Measurements from ENCODE around the gene LACRT. TPM values are rescaled to one million over a fixed set of nuclear protein-coding genes. Genes with fewer than 3 reads are reported as not detected.

The LACRT gene
- total RNA-seq, 1 donor from 2014 or later: not detected

DNA sequence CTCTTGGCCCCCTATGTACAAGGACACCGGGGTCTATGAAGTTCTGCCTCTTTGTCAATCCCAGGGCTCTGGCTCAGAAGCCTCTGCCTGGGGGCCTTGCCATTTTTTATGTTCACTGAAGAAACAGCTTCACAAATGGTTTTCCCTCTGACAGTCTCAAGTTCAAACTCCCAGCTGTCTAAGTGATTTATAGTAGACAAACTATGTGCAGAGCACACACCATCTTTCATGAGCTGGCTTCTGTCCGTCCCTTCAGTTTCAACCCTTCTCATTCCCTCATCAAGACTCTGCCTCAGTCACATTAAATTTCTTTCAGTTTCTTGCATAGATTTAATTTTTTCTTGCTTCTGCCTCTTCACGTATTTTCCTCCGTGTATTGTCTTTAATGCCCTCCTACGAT, 16.2 kb upstream of the LACRT start:
- H3F3A ChIP-seq (ENCODE audit: low read depth): peaks cover 15% of the 10 kb centered on the region
- H3K4me3 Mint-ChIP-seq: no peak overlapping the region
- H3K4me3 ChIP-seq: no peak overlapping the region
- H3K4me2 ChIP-seq: no peak overlapping the region
- peaks cover 6% of the 10 kb centered on the region for H3K27me3 Mint-ChIP-seq (ENCODE audit: insufficient read depth, low read depth)
- no peaks in the 10 kb centered on the region for H3K36me3 ChIP-seq
- H3K79me2 ChIP-seq (ENCODE audit: low read depth): no peaks in the 10 kb centered on the region
- TF ChIP-seq EZH2 (IDR thresholded peaks at IDR 0.05): no peak
- TF ChIP-seq, protein P1, sequence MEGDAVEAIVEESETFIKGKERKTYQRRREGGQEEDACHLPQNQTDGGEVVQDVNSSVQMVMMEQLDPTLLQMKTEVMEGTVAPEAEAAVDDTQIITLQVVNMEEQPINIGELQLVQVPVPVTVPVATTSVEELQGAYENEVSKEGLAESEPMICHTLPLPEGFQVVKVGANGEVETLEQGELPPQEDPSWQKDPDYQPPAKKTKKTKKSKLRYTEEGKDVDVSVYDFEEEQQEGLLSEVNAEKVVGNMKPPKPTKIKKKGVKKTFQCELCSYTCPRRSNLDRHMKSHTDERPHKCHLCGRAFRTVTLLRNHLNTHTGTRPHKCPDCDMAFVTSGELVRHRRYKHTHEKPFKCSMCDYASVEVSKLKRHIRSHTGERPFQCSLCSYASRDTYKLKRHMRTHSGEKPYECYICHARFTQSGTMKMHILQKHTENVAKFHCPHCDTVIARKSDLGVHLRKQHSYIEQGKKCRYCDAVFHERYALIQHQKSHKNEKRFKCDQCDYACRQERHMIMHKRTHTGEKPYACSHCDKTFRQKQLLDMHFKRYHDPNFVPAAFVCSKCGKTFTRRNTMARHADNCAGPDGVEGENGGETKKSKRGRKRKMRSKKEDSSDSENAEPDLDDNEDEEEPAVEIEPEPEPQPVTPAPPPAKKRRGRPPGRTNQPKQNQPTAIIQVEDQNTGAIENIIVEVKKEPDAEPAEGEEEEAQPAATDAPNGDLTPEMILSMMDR (IDR thresholded peaks at IDR 0.05): no peak
- TF ChIP-seq EZH2phosphoT487 (IDR thresholded peaks at IDR 0.05): no peak
- H2AFZ ChIP-seq (replicated peaks): no peak overlapping the region
- H3K27me3 ChIP-seq: no peaks in the 10 kb centered on the region
- H3K9me3 ChIP-seq (ENCODE audit: low read depth): no peaks in the 10 kb centered on the region
- H3K27ac ChIP-seq: no peak overlapping the region
- H4K20me1 ChIP-seq (ENCODE audit: low read depth): no peaks in the 10 kb centered on the region
- H3K9me3 Mint-ChIP-seq: no peaks in the 10 kb centered on the region
- peaks cover 17% of the 10 kb centered on the region for H3K4me1 ChIP-seq
- H3K9ac ChIP-seq: no peak overlapping the region
- H3K36me3 Mint-ChIP-seq: no peaks in the 10 kb centered on the region
- no peak for DNase-seq (ENCODE audit: low spot score)
- peaks cover 8% of the 10 kb centered on the region for H3K4me1 Mint-ChIP-seq
- no peak overlapping the region for H3K27ac Mint-ChIP-seq

DNA sequence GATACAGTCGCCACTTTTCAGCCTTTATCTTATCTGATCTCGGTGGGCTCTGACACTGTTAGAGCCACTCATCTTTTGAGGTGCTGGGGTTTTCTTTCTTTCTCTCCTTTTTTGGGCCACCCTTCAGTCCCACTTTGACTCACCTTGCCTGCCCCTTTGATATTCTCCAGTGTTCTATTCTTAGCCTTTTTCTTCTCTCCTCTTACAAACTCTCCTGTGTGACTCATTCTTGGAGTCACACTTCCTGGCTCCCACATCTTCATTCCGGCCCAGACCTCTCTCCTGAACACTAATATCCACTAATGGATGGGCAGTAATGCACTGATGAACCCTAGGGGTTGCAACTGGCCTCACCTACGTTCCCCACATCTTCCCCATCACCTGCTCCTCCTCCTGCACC, 15.7 kb upstream of the LACRT start:
- H3K9me3 Mint-ChIP-seq: no peaks in the 10 kb centered on the region
- no peak overlapping the region for H3K4me3 ChIP-seq
- peaks cover 12% of the 10 kb centered on the region for H3K4me1 ChIP-seq
- DNase-seq (ENCODE audit: low spot score): no peak
- H3K9ac ChIP-seq: no peak overlapping the region
- H3K4me3 Mint-ChIP-seq: no peak overlapping the region
- H3K36me3 ChIP-seq: no peaks in the 10 kb centered on the region
- H3K9me3 ChIP-seq (ENCODE audit: low read depth): no peaks in the 10 kb centered on the region
- no peaks in the 10 kb centered on the region for H3K27me3 ChIP-seq
- no peak overlapping the region for H3K4me2 ChIP-seq
- H4K20me1 ChIP-seq (ENCODE audit: low read depth): no peaks in the 10 kb centered on the region
- peaks cover 7% of the 10 kb centered on the region for H3K4me1 Mint-ChIP-seq
- H3K36me3 Mint-ChIP-seq: no peaks in the 10 kb centered on the region
- TF ChIP-seq EZH2phosphoT487 (IDR thresholded peaks at IDR 0.05): no peak
- H2AFZ ChIP-seq (replicated peaks): no peak overlapping the region
- H3F3A ChIP-seq (ENCODE audit: low read depth): peaks cover 11% of the 10 kb centered on the region
- peaks cover 6% of the 10 kb centered on the region for H3K27me3 Mint-ChIP-seq (ENCODE audit: insufficient read depth, low read depth)
- no peaks in the 10 kb centered on the region for H3K79me2 ChIP-seq (ENCODE audit: low read depth)
- no peak overlapping the region for H3K27ac ChIP-seq
- H3K27ac Mint-ChIP-seq: no peak overlapping the region

DNA sequence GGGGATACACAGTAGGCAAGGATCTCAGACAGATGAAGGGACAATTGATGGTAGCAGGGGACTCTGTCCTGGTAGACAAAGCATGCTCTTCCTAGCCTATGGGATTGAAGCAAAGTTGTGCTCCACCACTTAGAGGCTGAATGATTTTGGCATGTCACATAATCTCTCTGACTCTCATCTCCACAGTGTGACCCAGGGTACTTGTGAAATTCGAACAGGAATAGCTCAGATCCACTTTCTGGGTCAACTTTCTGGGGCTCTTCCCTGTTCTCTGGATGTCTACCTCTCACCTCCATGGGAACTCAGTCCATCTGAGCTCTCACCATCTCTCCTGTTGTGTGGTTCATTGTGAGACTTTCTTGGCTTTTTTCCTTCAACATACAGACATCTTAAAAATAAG, 15.1 kb upstream of the LACRT start:
- Histone ChIP-seq H3F3A (ENCODE audit: low read depth) (peaks cover 5% of the 10 kb centered on the region), H3K79me2 (ENCODE audit: low read depth) (no peaks in the 10 kb centered on the region), H3K4me1 (peaks cover 6% of the 10 kb centered on the region), H4K20me1 (ENCODE audit: low read depth) (no peaks in the 10 kb centered on the region), H3K4me2 (no peak overlapping the region), H3K36me3 (no peaks in the 10 kb centered on the region), H2AFZ (replicated peaks) (no peak overlapping the region), H3K4me3 (no peak overlapping the region), H3K27me3 (no peaks in the 10 kb centered on the region), H3K27ac (no peak overlapping the region), H3K9ac (no peak overlapping the region), H3K9me3 (ENCODE audit: low read depth) (no peaks in the 10 kb centered on the region)
- DNase-seq (ENCODE audit: low spot score): no peak
- no peak overlapping the region for H3K27ac Mint-ChIP-seq
- H3K4me3 Mint-ChIP-seq: no peak overlapping the region
- H3K9me3 Mint-ChIP-seq: no peaks in the 10 kb centered on the region
- no peaks in the 10 kb centered on the region for H3K36me3 Mint-ChIP-seq
- peaks cover 3% of the 10 kb centered on the region for H3K4me1 Mint-ChIP-seq
- peaks cover 6% of the 10 kb centered on the region for H3K27me3 Mint-ChIP-seq (ENCODE audit: insufficient read depth, low read depth)
- TF ChIP-seq EZH2 (IDR thresholded peaks at IDR 0.05) (no peak), EZH2phosphoT487 (IDR thresholded peaks at IDR 0.05) (no peak)
- TF ChIP-seq, protein P1 (IDR thresholded peaks at IDR 0.05): no peak

DNA sequence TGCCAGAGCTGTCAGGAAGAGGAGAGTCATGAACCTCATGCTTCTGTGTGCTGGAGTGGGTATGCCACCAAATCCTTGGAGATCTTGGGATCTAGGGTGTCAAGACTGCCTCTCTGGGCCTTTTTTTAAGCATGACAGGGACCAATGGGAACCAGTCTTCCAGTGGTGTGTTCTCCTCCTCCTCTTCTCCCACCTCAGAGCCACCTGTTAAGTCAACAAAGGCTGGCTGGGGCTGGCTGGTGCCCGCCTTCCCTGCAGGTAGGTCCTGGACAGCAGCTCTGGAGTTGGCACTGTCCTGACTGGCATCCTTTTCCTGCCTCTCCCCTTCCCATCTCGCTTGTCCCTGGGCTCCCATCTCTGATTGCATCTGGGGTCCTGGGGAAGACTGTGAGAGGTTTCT, 13.6 kb upstream of the LACRT start, which contains the start of gene DCD:
Gene DCD (minus strand): TSS at position 101 of the 400 bp plus-strand sequence. CDS start 62 bp downstream, at position 39.
- Histone ChIP-seq H3K79me2 (ENCODE audit: low read depth) (no peaks in the 10 kb centered on the region), H3K4me3 (no peak within 1 kb of the TSS), H3K27me3 (no peaks in the 10 kb centered on the region), H3K27ac (no peak within 1 kb of the TSS), H3K36me3 (no peaks in the 10 kb centered on the region), H3K4me2 (no peak within 1 kb of the TSS), H3F3A (ENCODE audit: low read depth) (no peaks in the 10 kb centered on the region), H3K9ac (no peak within 1 kb of the TSS), H3K9me3 (ENCODE audit: low read depth) (no peaks in the 10 kb centered on the region), H2AFZ (replicated peaks) (no peak within 1 kb of the TSS), H4K20me1 (ENCODE audit: low read depth) (no peaks in the 10 kb centered on the region), H3K4me1 (no peaks in the 10 kb centered on the region)
- H3K36me3 Mint-ChIP-seq: no peaks in the 10 kb centered on the region
- DNase-seq (ENCODE audit: low spot score): no peak
- TF ChIP-seq EZH2phosphoT487 (IDR thresholded peaks at IDR 0.05): no peak
- TF ChIP-seq, protein P1 (IDR thresholded peaks at IDR 0.05): no peak
- TF ChIP-seq EZH2 (IDR thresholded peaks at IDR 0.05): no peak
- no peaks in the 10 kb centered on the region for H3K9me3 Mint-ChIP-seq
- H3K4me1 Mint-ChIP-seq: no peaks in the 10 kb centered on the region
- H3K27me3 Mint-ChIP-seq (ENCODE audit: insufficient read depth, low read depth): peaks cover 6% of the 10 kb centered on the region
- H3K4me3 Mint-ChIP-seq: no peak within 1 kb of the TSS
- H3K27ac Mint-ChIP-seq: no peak within 1 kb of the TSS
